ENCODE measurements around the gene WIPI1.
A peak's percentile ranks its signal among the peaks of the same experiment; 100 is the strongest.

Gene WIPI1

DNA sequence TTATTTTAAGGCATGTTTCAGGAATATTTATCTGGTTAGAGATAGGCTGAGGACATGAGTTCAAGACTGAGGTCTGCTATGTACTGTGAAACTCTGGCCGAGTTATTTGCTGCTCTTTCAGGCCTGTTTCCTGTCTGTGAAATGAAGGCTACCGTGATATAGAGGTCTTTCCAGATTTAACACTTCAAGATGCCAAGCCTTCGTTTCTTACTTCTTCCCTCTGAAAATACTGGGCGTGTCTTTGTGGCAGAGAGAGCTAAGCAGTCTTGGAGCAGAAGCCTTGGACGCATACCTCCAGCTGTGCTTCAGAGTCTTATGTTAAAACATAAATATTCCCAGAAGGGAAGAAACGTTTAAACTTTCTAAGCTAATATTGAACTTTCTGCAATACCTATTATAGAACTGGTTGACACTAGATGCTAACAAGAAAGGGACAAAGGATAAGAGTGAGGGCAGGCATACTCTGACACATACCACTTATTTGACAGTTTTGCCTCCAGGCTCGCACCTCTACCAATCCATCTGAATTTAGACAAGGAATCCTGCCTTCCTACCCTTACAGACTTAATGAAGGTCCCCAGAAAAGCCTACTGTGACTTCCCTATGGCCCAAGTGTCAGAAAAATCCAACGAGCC is 17.5 kb downstream of the WIPI1 start:
- DNase-seq (ENCODE audit: low spot score) (no peak), FAIRE-seq (no peak)

DNA sequence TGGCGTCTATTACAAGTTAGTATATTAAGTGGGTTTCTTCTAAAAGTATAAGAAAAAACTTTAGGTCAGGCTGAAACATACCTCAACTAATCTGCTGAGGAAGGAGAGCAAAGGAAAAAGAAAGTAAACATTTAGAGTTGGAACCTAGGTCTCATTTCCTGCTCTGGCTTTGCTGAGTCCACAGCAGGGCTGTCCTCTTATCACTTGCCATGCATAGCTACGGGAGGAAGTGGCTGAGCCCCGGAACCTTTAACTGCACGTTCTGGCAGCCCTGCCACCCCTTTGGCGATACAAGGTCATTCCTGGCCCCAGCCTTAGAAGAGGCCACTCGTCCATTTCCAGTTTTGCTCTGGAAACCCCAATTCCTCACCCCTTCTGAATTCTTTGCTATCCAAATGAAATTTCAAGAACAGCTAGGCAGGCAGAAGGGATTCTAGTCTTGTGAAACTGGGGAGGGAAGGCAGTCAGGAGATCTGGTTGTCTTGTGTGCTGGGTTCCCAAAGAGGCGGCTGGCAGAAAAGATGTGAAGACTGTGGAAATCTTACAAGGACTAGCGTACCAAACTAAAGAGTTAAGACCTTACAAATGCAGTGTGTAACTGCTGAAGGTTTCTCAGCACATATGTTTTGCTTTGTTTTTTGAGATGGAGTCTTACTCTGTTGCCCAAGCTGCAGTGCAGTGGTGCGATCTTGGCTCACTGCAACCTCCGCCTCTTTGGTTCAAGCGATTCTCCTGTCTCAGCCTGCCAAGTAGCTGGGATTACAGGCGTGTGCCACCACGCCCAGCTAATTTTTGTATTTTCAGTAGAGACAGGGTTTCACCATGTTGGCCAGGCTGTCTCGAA is 19.1 kb downstream of the WIPI1 start:
- no peak for FAIRE-seq
- DNase-seq (ENCODE audit: low spot score) = no peak

DNA sequence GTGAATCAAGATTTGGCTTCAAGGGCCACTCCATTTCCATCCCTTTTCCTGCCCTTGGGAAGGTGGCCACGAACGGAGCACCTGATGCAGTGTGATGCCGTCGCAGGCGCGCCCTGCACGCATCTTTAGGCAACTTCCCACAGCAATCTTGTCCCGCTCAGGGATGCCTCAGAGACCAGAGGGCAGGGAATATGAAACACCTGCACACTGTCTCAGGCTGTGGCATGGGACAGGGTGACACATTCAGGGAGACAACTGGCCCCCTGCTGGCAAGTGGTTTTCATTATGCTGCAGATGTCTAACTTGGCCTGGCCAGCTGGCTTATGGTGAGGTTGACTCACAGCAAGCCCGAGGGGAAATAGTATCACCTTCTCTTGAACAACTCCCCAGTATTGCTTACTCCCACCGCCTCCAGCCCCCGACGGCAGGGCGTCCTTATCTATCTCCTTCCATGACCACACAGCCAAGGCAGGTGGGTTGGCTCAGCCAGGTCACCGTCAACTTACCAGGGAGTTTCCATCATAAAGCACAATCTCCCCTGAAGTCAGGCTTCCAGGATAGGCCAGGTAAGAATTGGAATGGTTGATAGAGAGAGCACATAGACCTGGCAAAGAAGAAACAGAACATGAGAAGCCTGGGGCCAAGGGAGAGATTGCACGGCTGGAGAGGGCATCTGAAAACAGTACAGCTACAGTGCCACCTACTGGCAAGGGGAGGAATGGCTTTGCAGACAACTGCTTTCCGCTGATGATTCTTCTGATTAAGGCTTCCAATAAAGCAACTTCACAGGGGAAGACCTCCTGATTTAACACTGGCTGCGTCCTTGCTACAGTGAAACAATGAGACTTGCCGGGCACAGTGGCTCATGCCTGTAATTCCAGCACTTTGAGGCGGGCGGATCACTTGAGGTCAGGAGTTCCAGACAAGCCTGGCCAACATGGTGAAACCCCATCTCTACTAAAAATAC is 21.1 kb downstream of the WIPI1 start:
- FAIRE-seq (peak; percentile 78), DNase-seq (ENCODE audit: low spot score) (peak; percentile 81)

DNA sequence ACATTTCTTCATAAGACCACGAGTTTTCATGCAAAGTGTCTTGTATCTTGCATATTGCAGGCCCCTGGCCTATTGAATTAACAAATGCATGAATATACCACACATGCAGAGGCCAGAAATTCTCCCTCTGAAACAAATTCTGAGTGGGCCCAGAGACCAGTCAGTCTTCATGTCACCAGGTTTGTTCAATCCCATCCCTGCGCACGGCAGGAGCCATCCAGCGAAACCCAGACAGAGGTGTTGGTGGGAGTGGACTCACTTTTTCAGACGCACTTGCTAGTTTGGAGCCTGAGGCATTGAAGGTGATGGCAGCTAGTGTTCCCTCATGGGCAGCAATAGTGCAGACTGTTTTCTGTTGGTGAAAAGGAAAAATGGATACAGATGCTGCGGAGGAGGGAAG is 21.9 kb downstream of the WIPI1 start:
- DNase-seq (ENCODE audit: low spot score) = no peak
- no peak for FAIRE-seq

DNA sequence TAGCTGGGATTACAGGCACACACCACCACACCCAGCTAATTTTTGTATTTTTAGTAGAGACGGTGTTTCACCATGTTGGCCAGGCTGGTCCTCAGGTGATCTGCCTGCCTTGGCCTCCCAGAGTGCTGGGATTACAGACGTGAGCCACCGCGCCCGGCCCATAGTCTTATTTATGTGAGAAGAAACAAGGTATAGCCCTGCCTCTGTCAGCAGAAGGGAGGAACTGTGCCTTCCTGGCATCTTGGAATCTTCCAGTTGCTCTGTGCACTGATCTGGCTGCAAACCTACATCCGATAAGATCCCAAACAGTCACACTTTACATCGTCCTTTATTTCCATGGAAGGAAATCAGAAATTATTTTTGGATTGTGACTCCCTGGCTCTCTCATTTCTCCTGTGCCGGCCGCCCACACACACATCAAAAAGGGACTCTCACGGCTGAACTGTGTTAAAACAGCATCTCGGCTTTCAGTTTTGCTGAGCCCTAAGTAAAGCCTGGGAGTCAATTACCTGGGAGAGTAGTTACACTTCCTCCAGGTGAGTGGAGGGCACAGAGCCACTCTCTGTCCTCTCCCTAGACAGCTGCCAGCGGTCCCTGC is 23.3 kb downstream of the WIPI1 start:
- FAIRE-seq (no peak), DNase-seq (ENCODE audit: low spot score) (no peak)

DNA sequence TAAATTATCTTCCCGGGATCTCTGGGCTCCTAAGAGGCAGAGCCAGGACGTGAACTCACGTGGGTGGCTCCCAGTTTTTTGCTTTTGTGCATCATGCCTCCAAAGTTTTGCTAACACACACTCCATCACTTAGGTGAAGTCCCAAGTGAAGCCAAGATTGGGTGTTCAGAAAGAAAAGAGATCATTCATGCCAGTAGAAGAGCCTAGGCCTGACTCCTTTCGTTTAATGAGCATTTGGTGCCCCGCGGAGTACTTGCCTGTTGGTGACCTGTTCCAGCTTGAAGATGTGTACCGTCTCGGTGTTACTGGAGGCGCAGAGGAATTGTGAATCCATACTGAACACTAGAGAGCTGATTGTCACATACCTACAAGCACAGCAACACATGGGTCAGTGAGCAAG is 24.1 kb downstream of the WIPI1 start:
- FAIRE-seq (no peak), DNase-seq (ENCODE audit: low spot score) (no peak)

DNA sequence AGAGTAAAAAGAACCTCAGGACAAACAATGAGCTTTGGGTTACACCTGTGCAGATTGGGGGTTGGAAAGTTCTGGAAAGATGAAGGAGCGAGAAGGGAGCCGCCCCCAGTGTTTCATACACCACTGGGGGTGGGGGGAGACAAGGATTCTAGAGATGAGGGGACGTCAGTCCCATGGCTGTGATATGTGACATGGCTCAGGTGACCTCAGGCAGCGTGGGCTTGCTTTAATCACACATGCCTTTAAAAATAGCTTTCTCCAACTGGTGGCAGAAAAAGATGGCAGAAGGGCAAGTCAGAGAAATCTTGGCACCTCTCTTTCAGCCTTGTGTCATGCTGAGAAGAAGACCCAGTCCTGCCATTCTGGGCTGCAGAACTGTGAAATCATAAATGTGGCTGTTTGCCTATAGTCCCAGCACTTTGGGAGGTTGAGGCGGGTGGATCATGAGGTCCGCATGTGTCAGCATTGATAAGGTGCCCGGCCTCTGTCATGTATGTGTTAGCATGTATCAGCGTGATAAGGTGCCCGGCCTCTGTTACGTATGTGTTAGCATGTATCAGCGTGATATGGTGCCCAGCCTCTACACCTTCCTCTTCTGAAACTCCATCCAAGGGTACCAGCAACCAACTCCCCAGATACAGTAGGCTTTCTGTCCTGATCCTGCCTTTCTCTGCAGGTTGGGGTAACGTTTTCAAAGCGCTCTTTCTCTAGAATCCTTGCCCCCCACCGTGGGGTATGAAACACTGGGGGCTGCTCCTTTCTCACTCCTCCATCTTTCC is 25.0 kb downstream of the WIPI1 start:
- DNase-seq (ENCODE audit: low spot score) (no peak), FAIRE-seq (no peak)

DNA sequence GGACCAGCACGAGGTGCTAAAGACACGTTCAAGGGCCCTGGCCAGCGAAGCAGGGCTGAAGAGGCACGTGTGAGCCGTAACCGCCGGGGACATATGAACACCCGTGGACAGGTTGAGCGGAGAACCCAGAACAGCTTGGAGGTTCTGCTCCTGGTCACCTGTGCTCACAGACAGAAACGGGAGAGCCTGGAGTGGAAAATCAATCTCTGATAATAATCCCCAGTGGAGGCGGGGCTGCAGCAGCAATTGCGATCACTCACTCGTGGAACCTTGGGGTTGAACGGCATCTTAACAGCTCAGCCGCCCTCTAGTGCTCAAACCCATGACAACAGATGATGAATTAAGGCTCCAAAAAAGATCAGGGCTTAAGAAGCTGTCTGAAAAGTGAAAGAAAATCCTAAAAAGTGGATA is 25.6 kb downstream of the WIPI1 start:
- DNase-seq (ENCODE audit: low spot score) (peak; percentile 44), FAIRE-seq (no peak)

DNA sequence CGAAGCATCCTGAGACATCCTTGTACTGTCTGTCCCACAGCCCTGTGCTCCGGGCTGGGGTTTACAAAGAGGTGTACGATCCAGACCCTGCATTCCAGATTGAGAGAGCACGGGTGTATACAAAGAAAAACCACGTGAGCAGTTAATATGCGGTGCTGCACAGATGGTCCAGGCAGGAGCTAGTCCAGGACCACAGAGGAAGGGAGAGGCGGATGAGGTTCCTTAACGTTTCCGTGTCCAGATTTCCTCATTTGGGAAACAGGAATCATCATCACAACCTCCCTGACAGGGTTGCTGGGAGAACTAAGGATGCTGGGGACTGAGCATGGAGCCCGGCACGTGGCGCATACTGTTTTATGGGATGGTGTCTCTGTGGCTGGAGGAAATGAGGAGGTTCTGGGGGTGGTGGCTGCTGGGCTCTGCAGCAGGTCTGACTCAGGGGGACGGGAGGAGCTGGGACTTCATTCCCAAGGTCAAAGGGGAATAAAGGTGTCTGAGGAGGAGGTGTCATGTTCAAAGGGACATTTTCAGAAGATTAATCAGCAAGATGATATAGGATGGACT is 26.2 kb downstream of the WIPI1 start:
- no peak for DNase-seq (ENCODE audit: low spot score)
- no peak for FAIRE-seq

DNA sequence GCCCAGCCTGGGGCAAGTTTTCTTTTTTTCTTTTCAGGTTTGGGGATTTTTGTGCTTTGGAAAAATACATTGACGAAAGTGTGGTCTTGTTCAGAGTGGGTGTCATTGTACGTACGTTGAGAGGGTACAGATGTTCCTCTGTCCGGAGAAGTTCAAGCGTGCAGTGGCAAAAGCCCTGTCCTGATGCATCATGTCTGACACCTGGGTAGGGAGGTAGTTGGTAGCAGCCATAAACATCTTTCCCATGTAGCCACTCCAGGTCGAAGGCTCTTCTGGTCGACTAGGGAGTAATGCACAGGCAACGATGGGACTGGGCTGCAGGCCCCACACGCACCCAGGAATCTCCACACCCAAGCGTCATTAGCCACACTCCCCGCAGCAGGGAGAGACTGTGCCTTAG is 27.4 kb downstream of the WIPI1 start:
- no peak for FAIRE-seq
- no peak for DNase-seq (ENCODE audit: low spot score)

DNA sequence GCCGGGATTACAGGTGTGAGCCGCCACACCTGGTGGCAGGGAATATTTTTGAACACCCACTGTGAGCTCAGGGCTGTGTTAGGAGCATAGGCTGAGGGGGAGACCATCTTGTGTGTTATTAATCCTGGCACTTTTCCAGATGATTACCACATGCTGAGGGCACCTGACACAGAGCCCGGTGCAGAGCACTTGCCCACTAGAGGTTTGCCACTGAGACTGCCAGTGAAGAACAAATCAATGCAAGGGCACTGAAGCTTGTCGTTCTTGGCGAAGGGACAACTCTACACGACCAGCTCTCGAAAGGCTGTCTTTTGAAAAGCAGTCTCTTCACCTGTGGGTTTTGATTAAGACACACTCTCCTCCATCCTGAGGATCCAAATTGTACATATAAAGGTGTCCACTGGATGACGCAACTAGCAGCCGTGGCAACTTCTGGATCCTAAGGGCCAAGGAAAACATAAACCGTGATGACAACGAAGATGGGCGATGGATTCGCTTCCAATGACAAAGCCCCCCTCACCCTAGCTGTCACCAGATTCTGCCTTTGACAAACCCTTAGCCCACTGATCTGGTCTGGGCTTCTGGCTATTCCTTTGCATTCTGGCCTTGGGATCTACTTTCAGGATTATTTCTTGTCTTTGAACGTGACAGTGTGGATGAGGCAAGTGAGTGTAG is 28.7 kb downstream of the WIPI1 start:
- DNase-seq (ENCODE audit: low spot score) (no peak), FAIRE-seq (no peak)

DNA sequence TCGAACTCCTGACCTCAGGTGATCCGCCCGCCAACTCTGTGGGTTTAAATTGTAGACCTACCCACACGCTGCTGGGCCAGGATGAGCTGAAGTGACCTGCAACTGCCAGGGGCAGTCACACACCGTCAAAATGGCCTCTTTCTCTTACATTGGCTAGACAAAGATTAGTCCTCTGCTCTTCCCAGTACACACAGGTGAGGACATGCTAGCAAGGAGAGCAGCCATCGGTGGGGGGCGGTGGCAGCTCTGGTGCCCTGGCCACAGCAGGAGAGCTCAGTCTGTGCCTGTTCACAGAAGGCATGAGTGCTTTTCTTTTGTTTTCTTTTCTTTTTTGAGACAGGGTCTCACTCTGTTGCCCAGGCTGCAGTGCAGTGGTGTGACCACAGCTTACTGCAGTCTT is 29.7 kb downstream of the WIPI1 start:
- no peak for FAIRE-seq
- no peak for DNase-seq (ENCODE audit: low spot score)

DNA sequence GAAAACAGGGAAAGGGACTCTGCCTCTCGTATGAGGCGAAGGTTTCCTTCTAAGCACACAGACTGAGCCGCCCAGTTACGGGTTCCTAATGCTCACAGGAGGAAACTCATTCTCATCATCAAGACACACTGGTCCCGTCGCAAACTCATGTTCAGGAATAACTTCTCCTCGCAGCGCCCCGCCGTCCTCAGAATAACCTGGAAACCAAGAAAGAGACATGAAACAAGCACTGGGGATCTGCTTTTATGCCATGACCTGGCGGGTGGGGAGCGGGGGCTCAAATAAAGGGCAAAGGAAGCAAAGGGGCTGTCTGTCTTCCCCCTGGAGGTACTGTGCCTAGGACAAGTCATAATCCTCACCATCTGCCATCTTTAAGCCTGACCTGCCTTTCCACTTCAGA is 31.3 kb downstream of the WIPI1 start:
- FAIRE-seq = no peak
- DNase-seq (ENCODE audit: low spot score) = no peak

DNA sequence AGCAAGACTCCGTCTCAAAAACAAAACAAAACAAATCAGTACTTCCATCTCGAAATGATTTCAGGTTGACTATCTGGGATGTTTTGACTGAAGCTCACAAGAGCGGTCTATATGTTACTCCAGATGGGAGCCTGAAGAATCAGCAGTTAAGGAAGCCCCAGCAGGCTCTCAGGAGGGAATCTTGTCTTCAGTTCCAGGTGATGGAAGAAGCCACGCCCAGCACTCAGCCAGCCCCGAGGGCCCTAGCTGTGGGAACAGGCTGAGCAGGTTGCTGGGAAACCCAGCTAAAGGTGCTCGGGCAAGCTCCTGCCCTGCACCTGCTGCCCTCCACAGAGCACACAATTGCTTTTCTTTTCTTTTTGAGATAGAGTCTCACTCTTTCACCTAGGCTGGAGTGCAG is 32.4 kb downstream of the WIPI1 start:
- DNase-seq (ENCODE audit: low spot score) = no peak
- no peak for FAIRE-seq

DNA sequence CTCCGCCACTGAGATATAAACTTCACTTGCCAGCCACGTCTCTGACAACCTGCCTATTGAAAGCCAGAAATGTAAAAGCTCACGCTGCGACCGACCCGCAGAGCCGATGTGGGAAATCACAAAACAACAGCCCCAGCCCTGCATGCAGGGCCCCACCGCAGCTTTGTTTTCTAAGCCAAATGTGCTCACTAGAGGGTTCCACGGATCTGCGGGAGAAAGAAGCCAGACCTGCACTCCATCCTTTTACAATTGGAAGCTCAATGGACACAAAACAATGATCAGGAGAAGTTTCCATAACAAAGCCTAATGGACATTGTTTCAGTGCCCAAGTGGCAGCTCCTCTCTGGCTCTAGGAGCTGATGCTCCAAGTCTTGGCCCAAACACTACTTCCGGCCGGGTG is 33.1 kb downstream of the WIPI1 start:
- no peak for FAIRE-seq
- no peak for DNase-seq (ENCODE audit: low spot score)

DNA sequence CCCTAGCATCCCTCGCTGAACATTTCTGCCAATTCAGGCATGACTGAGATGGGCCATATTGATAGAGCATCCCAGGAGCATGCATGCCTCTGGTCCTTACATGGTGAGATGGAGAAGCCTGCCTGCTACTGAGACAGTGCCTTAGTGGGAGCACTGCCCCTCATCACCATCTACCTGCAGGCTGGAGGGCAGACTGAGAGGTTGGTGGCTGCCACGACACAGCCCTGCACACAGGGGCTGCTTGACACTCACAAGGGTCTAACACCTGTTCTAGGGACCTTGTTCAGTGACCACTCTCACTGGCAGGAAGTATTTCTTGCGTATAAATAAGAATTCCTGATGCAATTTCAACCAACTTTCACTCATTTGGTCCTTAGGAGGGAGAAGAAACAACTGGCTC is 34.0 kb downstream of the WIPI1 start:
- DNase-seq (ENCODE audit: low spot score) = no peak
- peak; percentile 81 for FAIRE-seq

DNA sequence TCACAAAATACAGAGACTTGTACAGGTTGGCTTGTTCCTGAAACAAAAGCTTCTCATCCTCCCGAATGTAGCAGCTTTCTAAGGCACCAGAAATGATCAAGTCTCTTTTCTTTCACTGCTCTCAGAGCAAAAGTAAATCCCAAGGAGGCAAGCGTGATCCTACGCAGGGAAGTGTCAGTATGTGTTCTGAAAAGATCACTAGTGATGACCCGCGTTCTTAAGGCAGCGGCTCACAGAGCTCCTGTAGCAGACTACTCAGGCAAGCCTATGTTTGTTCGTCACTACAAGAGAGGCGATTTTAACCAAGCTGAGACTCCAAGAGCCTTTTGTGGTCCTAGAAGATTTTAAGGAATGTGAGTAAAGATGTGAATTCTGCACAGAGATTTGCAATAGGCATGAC is 34.5 kb downstream of the WIPI1 start:
- FAIRE-seq (no peak), DNase-seq (ENCODE audit: low spot score) (no peak)

DNA sequence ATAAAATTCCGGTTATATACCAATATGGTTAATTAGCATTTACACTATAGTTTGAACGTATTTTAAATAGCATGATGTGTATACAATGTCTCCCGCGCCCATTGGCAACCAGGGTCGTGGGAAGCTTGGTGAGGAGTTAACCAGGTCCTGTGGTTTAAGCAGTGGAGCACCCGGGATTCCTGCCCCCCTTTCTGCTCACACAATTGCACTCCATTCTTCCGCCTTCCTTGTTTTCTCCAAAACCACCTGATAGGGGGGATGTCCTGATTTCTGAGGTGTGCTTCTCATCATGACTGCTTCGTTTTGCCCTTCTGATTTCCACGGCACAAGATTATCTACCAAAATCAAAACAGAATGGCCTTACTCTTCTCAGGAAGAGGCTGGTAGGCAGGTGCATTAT is 35.8 kb downstream of the WIPI1 start:
- DNase-seq (ENCODE audit: low spot score) (no peak), FAIRE-seq (no peak)

DNA sequence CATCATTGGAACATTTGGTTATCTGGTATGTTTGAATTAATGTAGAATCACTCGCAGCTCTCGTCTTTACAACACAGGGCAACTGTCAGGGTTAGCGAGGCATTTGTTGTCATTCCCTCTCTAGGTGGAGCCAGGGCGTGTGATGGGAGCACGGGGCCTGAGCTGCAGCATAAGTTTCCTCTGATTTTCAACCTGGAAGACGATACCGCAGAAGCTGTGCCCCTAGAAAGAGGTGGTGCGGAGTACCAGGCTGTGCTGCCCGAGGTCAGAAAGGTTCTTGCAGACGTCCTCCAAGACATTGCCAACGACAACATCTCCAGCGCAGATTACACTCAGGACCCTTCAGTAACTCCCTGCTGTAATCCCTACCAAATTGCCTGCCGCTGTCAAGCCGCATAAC is 37.2 kb downstream of the WIPI1 start:
- no peak for FAIRE-seq
- no peak for DNase-seq (ENCODE audit: low spot score)

DNA sequence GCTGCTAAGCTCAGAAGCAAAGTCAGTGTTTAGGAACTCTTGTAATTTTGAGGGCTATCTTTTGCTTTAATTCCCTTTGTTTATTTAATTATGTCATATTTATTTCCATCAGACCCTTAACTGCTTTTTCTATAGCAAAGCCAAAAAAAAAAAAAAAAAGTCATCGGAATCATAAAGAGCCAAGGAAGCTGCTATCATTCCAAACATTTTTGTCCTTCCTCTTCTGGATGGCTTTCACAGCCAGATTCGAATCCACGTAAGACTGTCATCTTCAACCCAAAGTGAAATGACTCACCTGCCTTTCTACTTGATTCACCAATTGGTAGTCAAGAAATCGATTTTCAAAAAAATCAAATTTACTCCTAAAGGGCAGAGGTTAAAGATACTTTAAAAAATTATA is 38.4 kb downstream of the WIPI1 start:
- FAIRE-seq (no peak), DNase-seq (ENCODE audit: low spot score) (no peak)

All from urothelium cell line (cell line).